TTC549 (cell line): Measurements from ENCODE around the gene OMP.

Source experiments
- FAIRE-seq: peaks from 2 replicates; lab custom pipeline; 2012; peaks lifted over from hg19 to GRCh38; lab: Jason Lieb, UNC

OMP gene

GRCh38 chr11:77069336-77069968 is 33.2 kb upstream of the OMP start:
- FAIRE-seq, result no peak

- no peak for FAIRE-seq
Observed at GRCh38 chr11:77069969-77070582, 32.6 kb upstream of the OMP start.

GRCh38 chr11:77071077-77071476 is 31.6 kb upstream of the OMP start:
- FAIRE-seq, result no peak

GRCh38 chr11:77071671-77072605 is 30.7 kb upstream of the OMP start:
- FAIRE-seq, result no peak

- FAIRE-seq, result no peak
Observed at GRCh38 chr11:77072851-77073327, 29.8 kb upstream of the OMP start.

GRCh38 chr11:77073328-77074001 is 29.2 kb upstream of the OMP start:
- FAIRE-seq, result no peak

- FAIRE-seq, result no peak
Observed at GRCh38 chr11:77074205-77074604, 28.4 kb upstream of the OMP start.

- FAIRE-seq, result no peak
Observed at GRCh38 chr11:77074626-77075221, 27.9 kb upstream of the OMP start.

- no peak for FAIRE-seq
Observed at GRCh38 chr11:77075425-77075905, 27.2 kb upstream of the OMP start.

GRCh38 chr11:77079666-77080065 is 23.0 kb upstream of the OMP start:
- FAIRE-seq, result no peak

- FAIRE-seq, result no peak
Observed at GRCh38 chr11:77080643-77081210, 21.9 kb upstream of the OMP start.

GRCh38 chr11:77081381-77081851 is 21.2 kb upstream of the OMP start:
- no peak for FAIRE-seq

- FAIRE-seq, result no peak
Observed at GRCh38 chr11:77081976-77082836, 20.4 kb upstream of the OMP start.

GRCh38 chr11:77082838-77083565 is 19.6 kb upstream of the OMP start:
- no peak for FAIRE-seq

- FAIRE-seq, result no peak
Observed at GRCh38 chr11:77083566-77084245, 18.9 kb upstream of the OMP start.

GRCh38 chr11:77084581-77085191 is 18.0 kb upstream of the OMP start:
- FAIRE-seq, result no peak

GRCh38 chr11:77085652-77086051 is 17.0 kb upstream of the OMP start:
- FAIRE-seq, result no peak
